Measurements from ENCODE around the gene RBFOX2. TPM values are rescaled to one million over a fixed set of nuclear protein-coding genes. Genes with fewer than 3 reads are reported as not detected.

Gene RBFOX2
- total and polyA plus RNA-seq, 2 donors from 2014 or later, result 17.2 to 68.6 TPM

DNA sequence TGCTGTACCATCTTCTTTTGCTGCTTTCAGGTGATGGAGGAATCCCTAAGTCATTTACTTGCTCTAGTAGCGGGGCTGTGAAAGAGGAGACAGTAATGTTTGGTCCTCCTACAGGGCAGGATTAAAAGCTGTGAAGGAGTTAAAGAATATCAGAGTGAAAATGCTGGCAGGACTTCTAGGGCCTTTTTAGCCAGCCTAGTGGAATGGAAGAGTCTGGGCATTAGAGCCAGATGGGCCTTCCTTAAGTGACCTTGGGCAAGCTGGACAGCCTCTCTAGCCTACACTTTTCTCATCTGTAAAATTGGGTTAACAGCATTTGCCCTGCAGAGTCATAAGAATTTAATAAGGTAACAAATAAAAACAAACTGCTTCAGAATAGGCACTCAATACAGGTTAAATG, 114.7 kb downstream of the RBFOX2 start:
- Histone ChIP-seq H3K27ac (ENCODE audit: low read depth in 2 of 2, low read length in 2 of 2) (peak overlapping the region; percentile 37 to 87), H3K4me1 (ENCODE audit: control insufficient read depth in 2 of 3, insufficient read depth in 2 of 3, low read depth in 1 of 3, low read length in 3 of 3) (peaks cover 7 to 17% (median 8%) of the 10 kb centered on the region in 3 donors), H3K27me3 (ENCODE audit: control insufficient read depth, insufficient read depth, low read length) (no peaks in the 10 kb centered on the region), H3K4me3 (ENCODE audit: low read length in 3 of 3) (peak overlapping the region in 2 of 3 donors; percentile 68 to 90), H3K9ac (ENCODE audit: low read length in 3 of 3) (peak overlapping the region in 1 of 3 donors; percentile 56), H3K9me3 (ENCODE audit: control insufficient read depth in 2 of 3, insufficient read depth in 1 of 3, low read length in 3 of 3) (no peaks in the 10 kb centered on the region), H3K36me3 (ENCODE audit: control insufficient read depth in 2 of 3, insufficient read depth in 3 of 3, low read length in 3 of 3) (no peaks in the 10 kb centered on the region)
- DNase-seq, result no peak
- intact Hi-C loops (cut with DNase I), result no loop called here
- TF ChIP-seq, protein P1, sequence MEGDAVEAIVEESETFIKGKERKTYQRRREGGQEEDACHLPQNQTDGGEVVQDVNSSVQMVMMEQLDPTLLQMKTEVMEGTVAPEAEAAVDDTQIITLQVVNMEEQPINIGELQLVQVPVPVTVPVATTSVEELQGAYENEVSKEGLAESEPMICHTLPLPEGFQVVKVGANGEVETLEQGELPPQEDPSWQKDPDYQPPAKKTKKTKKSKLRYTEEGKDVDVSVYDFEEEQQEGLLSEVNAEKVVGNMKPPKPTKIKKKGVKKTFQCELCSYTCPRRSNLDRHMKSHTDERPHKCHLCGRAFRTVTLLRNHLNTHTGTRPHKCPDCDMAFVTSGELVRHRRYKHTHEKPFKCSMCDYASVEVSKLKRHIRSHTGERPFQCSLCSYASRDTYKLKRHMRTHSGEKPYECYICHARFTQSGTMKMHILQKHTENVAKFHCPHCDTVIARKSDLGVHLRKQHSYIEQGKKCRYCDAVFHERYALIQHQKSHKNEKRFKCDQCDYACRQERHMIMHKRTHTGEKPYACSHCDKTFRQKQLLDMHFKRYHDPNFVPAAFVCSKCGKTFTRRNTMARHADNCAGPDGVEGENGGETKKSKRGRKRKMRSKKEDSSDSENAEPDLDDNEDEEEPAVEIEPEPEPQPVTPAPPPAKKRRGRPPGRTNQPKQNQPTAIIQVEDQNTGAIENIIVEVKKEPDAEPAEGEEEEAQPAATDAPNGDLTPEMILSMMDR (IDR thresholded peaks at IDR 0.05; ENCODE audit: borderline replicate concordance, extremely low read depth, insufficient read depth), result no peak
- FAIRE-seq, result no peak

DNA sequence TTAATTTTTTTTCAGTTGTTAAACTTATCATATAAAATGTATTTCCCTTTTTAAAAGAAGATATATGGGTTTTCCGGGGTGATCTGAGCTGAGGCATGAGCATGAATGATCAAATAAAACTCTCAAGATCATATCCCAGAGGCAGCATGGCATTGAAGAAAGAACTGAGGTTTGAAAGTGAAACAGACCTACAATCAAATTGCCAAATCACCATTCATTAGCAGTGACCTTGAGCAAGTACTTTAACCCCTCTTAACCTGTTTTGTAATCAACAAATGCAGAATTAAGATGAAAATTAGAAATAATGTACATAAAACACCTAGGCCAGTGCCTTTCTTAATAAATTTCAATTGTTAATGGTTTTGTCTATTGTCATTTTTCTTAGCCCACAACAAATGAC, 116.0 kb downstream of the RBFOX2 start:
- Histone ChIP-seq H3K27ac (ENCODE audit: low read depth in 2 of 2, low read length in 2 of 2) (peak overlapping the region in 1 of 2 donors; percentile 32), H3K9me3 (ENCODE audit: control insufficient read depth in 2 of 3, insufficient read depth in 1 of 3, low read length in 3 of 3) (no peaks in the 10 kb centered on the region), H3K36me3 (ENCODE audit: control insufficient read depth in 2 of 3, insufficient read depth in 3 of 3, low read length in 3 of 3) (no peaks in the 10 kb centered on the region), H3K4me1 (ENCODE audit: control insufficient read depth in 2 of 3, insufficient read depth in 2 of 3, low read depth in 1 of 3, low read length in 3 of 3) (peaks cover 7 to 17% (median 8%) of the 10 kb centered on the region in 3 donors), H3K9ac (ENCODE audit: low read length in 3 of 3) (no peak overlapping the region), H3K27me3 (ENCODE audit: control insufficient read depth, insufficient read depth, low read length) (no peaks in the 10 kb centered on the region), H3K4me3 (ENCODE audit: low read length in 3 of 3) (no peak overlapping the region)
- DNase-seq, result no peak
- TF ChIP-seq, protein P1 (IDR thresholded peaks at IDR 0.05; ENCODE audit: borderline replicate concordance, extremely low read depth, insufficient read depth), result no peak
- intact Hi-C loops (cut with DNase I), result no loop called here
- peak; percentile 45 for FAIRE-seq

DNA sequence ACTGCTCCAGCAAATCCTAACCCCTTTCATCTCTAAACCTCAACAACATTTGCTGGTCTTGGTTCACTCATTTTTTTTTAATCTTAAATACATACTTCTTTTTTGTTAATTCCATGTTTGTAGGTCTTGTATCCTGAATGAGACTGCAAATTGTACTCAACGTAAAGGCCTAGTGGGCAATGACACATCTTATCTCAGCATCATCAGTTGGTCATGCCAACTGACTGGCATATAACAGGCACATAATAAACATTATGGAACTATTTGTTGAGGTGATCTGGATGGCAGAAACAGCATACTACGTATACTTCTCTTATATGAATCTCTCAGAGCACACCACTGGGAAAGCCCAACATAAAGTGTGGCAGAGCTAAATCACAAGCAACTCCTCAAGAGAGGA, 116.7 kb downstream of the RBFOX2 start:
- Histone ChIP-seq H3K4me1 (ENCODE audit: control insufficient read depth in 2 of 3, insufficient read depth in 2 of 3, low read depth in 1 of 3, low read length in 3 of 3) (peaks cover 7 to 17% (median 8%) of the 10 kb centered on the region in 3 donors), H3K36me3 (ENCODE audit: control insufficient read depth in 2 of 3, insufficient read depth in 3 of 3, low read length in 3 of 3) (no peaks in the 10 kb centered on the region), H3K4me3 (ENCODE audit: low read length in 3 of 3) (no peak overlapping the region), H3K27ac (ENCODE audit: low read depth in 2 of 2, low read length in 2 of 2) (peak overlapping the region in 1 of 2 donors; percentile 32), H3K9ac (ENCODE audit: low read length in 3 of 3) (no peak overlapping the region), H3K27me3 (ENCODE audit: control insufficient read depth, insufficient read depth, low read length) (no peaks in the 10 kb centered on the region), H3K9me3 (ENCODE audit: control insufficient read depth in 2 of 3, insufficient read depth in 1 of 3, low read length in 3 of 3) (no peaks in the 10 kb centered on the region)
- no peak for FAIRE-seq
- TF ChIP-seq, protein P1 (IDR thresholded peaks at IDR 0.05; ENCODE audit: borderline replicate concordance, extremely low read depth, insufficient read depth), result no peak
- intact Hi-C loops (cut with DNase I), result no loop called here
- DNase-seq, result no peak

DNA sequence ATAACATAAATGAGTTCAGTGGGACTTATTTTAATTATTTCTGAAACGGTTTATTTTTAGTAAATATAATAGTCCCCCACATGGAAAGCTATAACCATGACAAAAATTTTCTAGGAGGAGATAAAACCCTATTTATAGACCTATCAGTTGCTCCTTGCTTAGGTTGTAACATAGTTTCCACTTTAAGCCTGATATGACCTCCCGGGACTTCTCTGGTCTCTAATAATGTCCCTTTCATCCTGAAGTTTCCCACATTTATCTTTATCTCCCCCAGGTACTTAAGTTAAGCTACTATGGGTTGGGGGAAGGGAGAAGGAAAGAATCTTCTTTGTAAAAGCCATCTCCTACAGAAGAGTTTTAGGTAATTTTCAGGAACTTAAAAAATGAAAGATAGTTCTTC, 117.7 kb downstream of the RBFOX2 start:
- TF ChIP-seq, protein P1 (IDR thresholded peaks at IDR 0.05; ENCODE audit: borderline replicate concordance, extremely low read depth, insufficient read depth), result no peak
- H3K9ac ChIP-seq (ENCODE audit: low read length in 3 of 3), result no peak overlapping the region
- no peak overlapping the region for H3K4me3 ChIP-seq (ENCODE audit: low read length in 3 of 3)
- H3K36me3 ChIP-seq (ENCODE audit: control insufficient read depth in 2 of 3, insufficient read depth in 3 of 3, low read length in 3 of 3), result no peaks in the 10 kb centered on the region
- H3K27me3 ChIP-seq (ENCODE audit: control insufficient read depth, insufficient read depth, low read length), result no peaks in the 10 kb centered on the region
- H3K9me3 ChIP-seq (ENCODE audit: control insufficient read depth in 2 of 3, insufficient read depth in 1 of 3, low read length in 3 of 3), result no peaks in the 10 kb centered on the region
- peaks cover 7 to 13% (median 8%) of the 10 kb centered on the region in 3 donors for H3K4me1 ChIP-seq (ENCODE audit: control insufficient read depth in 2 of 3, insufficient read depth in 2 of 3, low read depth in 1 of 3, low read length in 3 of 3)
- intact Hi-C loops (cut with DNase I), result no loop called here
- FAIRE-seq (no peak), DNase-seq (no peak)
- no peak overlapping the region for H3K27ac ChIP-seq (ENCODE audit: low read depth in 2 of 2, low read length in 2 of 2)
